Right atrium auricular region (tissue), 2 donors: ENCODE measurements around the gene GPR37L1. TPM values are rescaled to one million over a fixed set of nuclear protein-coding genes. Genes with fewer than 3 reads are reported as not detected.
A peak's percentile ranks its signal among the peaks of the same experiment; 100 is the strongest.

ENCODE experiments used
- DNase-seq: peaks from one replicate; pipeline ENCODE4 v3.0.0-alpha.2; 2019; ENCODE audit warnings: low spot score
- H3K27ac ChIP-seq, 2 donors: fragments of 200-600 bp; sonication (generic); 1 replicate in 1 of 2; 2 replicates in 1 of 2; pipeline ENCODE4 v1.5.1; 2016 to 2019
- H3K27me3 ChIP-seq, 2 donors: fragments of 200-600 bp; sonication (generic); one replicate each; pipeline versions ENCODE4 v1.5.1 to v1.6.0; 2017 to 2019
- H3K36me3 ChIP-seq: fragments of 200-600 bp; sonication (generic); one replicate; pipeline ENCODE4 v1.5.1; 2016
- H3K4me1 ChIP-seq, 2 donors: fragments of 200-600 bp; sonication (generic); one replicate each; pipeline versions ENCODE4 v1.5.1 to v1.6.0; 2017 to 2019
- H3K4me3 ChIP-seq, 2 donors: fragments of 200-600 bp; sonication (generic); 1 replicate in 1 of 2; 2 replicates in 1 of 2; pipeline ENCODE4 v1.5.1; 2017 to 2019; ENCODE audit warnings: mild to moderate bottlenecking in 1 of 2, moderate library complexity in 1 of 2
- H3K9me3 ChIP-seq, 2 donors: fragments of 200-600 bp; sonication (generic); one replicate each; pipeline ENCODE4 v1.5.1; 2019
- CTCF ChIP-seq, 2 donors: fragments of 200-600 bp; sonication (generic); IDR thresholded peaks; one replicate each; pipeline ENCODE4 v1.5.1; 2019; ENCODE audit warnings: antibody characterized with exemption in 2 of 2
- total RNA-seq, 2 donors: library from RNA; depleted of rRNA; stranded (reverse); fragments of >200 nt; gene quantifications; one replicate each; pipeline ENCODE4 v1.1.0, GENCODE V29; 2016

Gene GPR37L1
- total RNA-seq, 2 donors from 2014 or later: 0.07 TPM; not detected in 1

DNA sequence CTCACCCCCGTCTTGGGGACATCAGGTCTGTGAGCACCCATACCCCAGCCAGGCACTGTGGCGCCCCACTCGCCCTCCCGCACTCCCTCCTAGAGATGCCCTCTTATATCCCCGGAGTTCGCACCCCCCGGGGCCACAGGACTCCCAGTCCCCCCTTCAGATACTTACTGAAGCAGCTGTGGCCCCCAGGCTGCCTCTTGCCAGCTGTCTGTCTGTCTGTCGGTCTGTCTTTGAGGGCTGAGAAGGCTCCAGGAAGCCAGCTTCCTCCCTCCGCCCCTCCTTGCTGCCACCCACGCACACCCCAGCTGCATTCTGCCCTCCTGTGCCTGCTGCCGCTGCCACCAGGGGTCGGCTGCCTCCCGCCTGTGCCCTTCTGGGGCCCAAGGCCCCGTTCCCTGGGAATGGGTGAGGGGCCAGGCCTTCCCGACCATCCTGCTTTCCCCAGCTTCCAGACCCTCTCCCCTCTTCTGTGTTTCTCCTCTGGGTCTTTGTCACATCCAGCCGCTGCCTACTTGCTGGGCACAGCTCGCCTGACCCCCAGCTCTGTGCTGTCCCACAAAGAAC, 37.7 kb downstream of the GPR37L1 start, which contains the start of gene PTPN7:
Gene PTPN7 (minus strand): TSS at position 226 of the 564 bp plus-strand sequence. CDS start 1,200 bp downstream, outside the sequence.
- H3K36me3 ChIP-seq: no peaks in the 10 kb centered on the region
- H3K27me3 ChIP-seq: no peaks in the 10 kb centered on the region
- peak within 1 kb of the TSS in 1 of 2 donors; percentile 13 for H3K4me3 ChIP-seq
- TF ChIP-seq CTCF (IDR thresholded peaks at IDR 0.05): no peak
- peaks cover 0 to 1% of the 10 kb centered on the region in 2 donors for H3K4me1 ChIP-seq
- DNase-seq: no peak
- H3K27ac ChIP-seq: no peak within 1 kb of the TSS
- no peaks in the 10 kb centered on the region for H3K9me3 ChIP-seq

GRCh38 chr1:202161151-202162046, 38.7 kb downstream of the GPR37L1 start:
- Histone ChIP-seq H3K36me3 (no peaks in the 10 kb centered on the region), H3K27ac (no peak overlapping the region), H3K4me1 (no peaks in the 10 kb centered on the region), H3K9me3 (no peaks in the 10 kb centered on the region), H3K4me3 (no peak overlapping the region), H3K27me3 (no peaks in the 10 kb centered on the region)
- DNase-seq: no peak
- no peak for TF ChIP-seq CTCF (IDR thresholded peaks at IDR 0.05)

DNA sequence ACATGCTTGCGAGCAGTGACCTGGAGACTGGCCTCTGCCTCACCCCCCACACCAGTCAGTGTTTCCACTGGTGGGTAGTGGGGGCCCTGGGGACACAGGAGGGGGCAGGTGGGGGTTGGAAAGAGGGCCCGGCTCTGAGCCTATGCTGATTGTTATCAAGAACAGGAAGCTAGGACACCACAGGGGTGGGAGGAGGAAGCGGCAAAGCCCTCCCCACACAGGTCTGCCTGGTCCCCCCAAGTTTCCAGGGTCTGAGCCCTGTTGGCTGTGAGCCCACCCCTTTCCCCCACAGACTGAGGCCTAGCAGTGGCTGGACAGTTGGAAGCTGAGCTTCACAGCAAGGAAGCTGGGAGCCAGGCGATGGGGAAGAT, 39.3 kb downstream of the GPR37L1 start:
- Histone ChIP-seq H3K27me3 (no peaks in the 10 kb centered on the region), H3K4me3 (no peak overlapping the region), H3K27ac (no peak overlapping the region), H3K9me3 (no peaks in the 10 kb centered on the region), H3K36me3 (no peaks in the 10 kb centered on the region), H3K4me1 (no peaks in the 10 kb centered on the region)
- TF ChIP-seq CTCF (IDR thresholded peaks at IDR 0.05): no peak
- DNase-seq: no peak

GRCh38 chr1:202162418-202163280, 39.9 kb downstream of the GPR37L1 start:
- Histone ChIP-seq H3K4me1 (no peaks in the 10 kb centered on the region), H3K27ac (no peak overlapping the region), H3K9me3 (no peaks in the 10 kb centered on the region), H3K27me3 (no peaks in the 10 kb centered on the region), H3K4me3 (no peak overlapping the region), H3K36me3 (no peaks in the 10 kb centered on the region)
- no peak for DNase-seq
- TF ChIP-seq CTCF (IDR thresholded peaks at IDR 0.05): no peak

- no peak for TF ChIP-seq CTCF (IDR thresholded peaks at IDR 0.05)
- H3K27me3 ChIP-seq: no peaks in the 10 kb centered on the region
- no peak for DNase-seq
- H3K27ac ChIP-seq: no peak overlapping the region
- no peaks in the 10 kb centered on the region for H3K4me1 ChIP-seq
- no peaks in the 10 kb centered on the region for H3K36me3 ChIP-seq
- H3K9me3 ChIP-seq: no peaks in the 10 kb centered on the region
- no peak overlapping the region for H3K4me3 ChIP-seq
Observed at GRCh38 chr1:202163281-202164270, 40.9 kb downstream of the GPR37L1 start.
